IMR-90 (cell line): ENCODE results near the gene FES. TPM values are rescaled to one million over a fixed set of nuclear protein-coding genes. Genes with fewer than 3 reads are reported as not detected.

Experiments
- ATAC-seq: fragments of 200-7000 bp; cut with Tn5 transposase; 2 replicates; pipeline ENCODE4 v1.9.1; 2020; ENCODE audit warnings: low read depth, mild to moderate bottlenecking, moderate library complexity
- BruUV-seq: library from RNA; stranded (reverse); fragments of 400-500 nt; replicated peaks from 2 replicates; lab custom pipeline; 2021; lab: Mats Ljungman, UMichigan
- CTCF ChIA-PET: fragments of 300-600 bp; formaldehyde crosslinking; extraction: SDS; loops from one replicate; lab custom pipeline; 2021; ENCODE audit warnings: antibody characterized with exemption; lab: Yijun Ruan, JAX
- POLR2A ChIA-PET: fragments of 300-600 bp; sonication (Branson Sonifier 250); formaldehyde crosslinking; loops from one replicate; lab custom pipeline; 2022; ENCODE audit warnings: antibody characterized with exemption; ENCODE audit not compliant: unreplicated experiment; lab: Charles Lee
- DNase-seq: peaks from one replicate; pipeline ENCODE4 v3.0.0; 2013
- H2AFZ ChIP-seq: replicated peaks from 2 replicates; pipeline ENCODE3; 2013; ENCODE audit warnings: low read length, mild to moderate bottlenecking; ENCODE audit not compliant: poor library complexity
- H2AK5ac ChIP-seq: 2 replicates; pipeline ENCODE4 v1.6.1; 2013; ENCODE audit warnings: low read depth, low read length, inconsistent platforms
- H2AK9ac ChIP-seq: replicated peaks from 2 replicates; pipeline ENCODE3; 2013; ENCODE audit warnings: mild to moderate bottlenecking, low read depth, low read length, moderate library complexity; ENCODE audit not compliant: poor library complexity
- H2BK120ac ChIP-seq: 2 replicates; pipeline ENCODE4 v1.6.1; 2013; ENCODE audit warnings: low read depth, low read length, inconsistent platforms
- H2BK15ac ChIP-seq: 3 replicates; pipeline ENCODE4 v1.6.1; 2013; ENCODE audit warnings: low read depth, low read length, inconsistent platforms
- H2BK20ac ChIP-seq: 2 replicates; pipeline ENCODE4 v1.6.1; 2013; ENCODE audit warnings: low read depth, mild to moderate bottlenecking, inconsistent platforms, low read length, moderate library complexity
- H2BK5ac ChIP-seq: 2 replicates; pipeline ENCODE4 v1.6.1; 2013; ENCODE audit warnings: mild to moderate bottlenecking, low read depth, low read length, inconsistent platforms; ENCODE audit not compliant: poor library complexity, severe bottlenecking
- H3K14ac ChIP-seq: replicated peaks from 2 replicates; pipeline ENCODE4 v1.6.1; 2013; ENCODE audit warnings: low read depth, low read length, inconsistent platforms
- H3K18ac ChIP-seq: 2 replicates; pipeline ENCODE4 v1.6.1; 2013; ENCODE audit warnings: low read depth, low read length, control low read depth
- H3K23ac ChIP-seq: 2 replicates; pipeline ENCODE4 v1.6.1; 2013; ENCODE audit warnings: low read depth, low read length, inconsistent platforms
- H3K27ac ChIP-seq: 2 replicates; pipeline ENCODE4 v1.5.1; 2013; ENCODE audit warnings: mild to moderate bottlenecking, control low read depth, low read length; ENCODE audit not compliant: insufficient read depth
- H3K27me3 ChIP-seq: 2 replicates; pipeline ENCODE4 v1.6.1; 2013; ENCODE audit warnings: low read length; ENCODE audit not compliant: control insufficient read depth, insufficient read depth
- H3K36me3 ChIP-seq: 2 replicates; pipeline ENCODE4 v1.6.1; 2013; ENCODE audit warnings: low read length, mixed read lengths; ENCODE audit not compliant: control insufficient read depth, insufficient read depth
- H3K4ac ChIP-seq: 2 replicates; pipeline ENCODE4 v1.6.1; 2013; ENCODE audit warnings: low read depth, low read length, inconsistent platforms
- H3K4me1 ChIP-seq: 2 replicates; pipeline ENCODE4 v1.6.1; 2013; ENCODE audit warnings: low read length, mixed read lengths; ENCODE audit not compliant: control insufficient read depth, insufficient read depth
- H3K4me2 ChIP-seq: 2 replicates; pipeline ENCODE4 v1.6.1; 2013; ENCODE audit warnings: low read depth, mild to moderate bottlenecking, control low read depth, low read length, moderate library complexity
- H3K4me3 ChIP-seq: 2 replicates; pipeline ENCODE4 v1.5.1; 2013; ENCODE audit warnings: low read depth, mild to moderate bottlenecking, control low read depth, low read length, moderate library complexity; ENCODE audit not compliant: insufficient read depth
- H3K56ac ChIP-seq: 2 replicates; pipeline ENCODE4 v1.6.1; 2013; ENCODE audit warnings: low read length, inconsistent platforms; ENCODE audit not compliant: insufficient read depth; ENCODE audit errors: extremely low read depth
- H3K79me1 ChIP-seq, 2 experiments: 2 replicates each; pipeline ENCODE4 v1.6.1; 2013; ENCODE audit warnings: low read length in 2 of 2, inconsistent platforms in 1 of 2, low read depth in 1 of 2
- H3K9ac ChIP-seq: 2 replicates; pipeline ENCODE4 v1.6.1; 2013; ENCODE audit warnings: low read depth, low read length, control low read depth
- H3K9me1 ChIP-seq: 2 replicates; pipeline ENCODE4 v1.6.1; 2013; ENCODE audit warnings: low read length, inconsistent platforms; ENCODE audit not compliant: insufficient read depth
- H3K9me3 ChIP-seq: 2 replicates; pipeline ENCODE4 v1.6.1; 2013; ENCODE audit warnings: low read length; ENCODE audit not compliant: control insufficient read depth, insufficient read depth
- H4K20me1 ChIP-seq: 2 replicates; pipeline ENCODE4 v1.6.1; 2013; ENCODE audit warnings: low read length, inconsistent platforms; ENCODE audit not compliant: insufficient read depth
- H4K5ac ChIP-seq: 2 replicates; pipeline ENCODE4 v1.6.1; 2013; ENCODE audit warnings: mild to moderate bottlenecking, low read depth, low read length, control low read depth
- H4K8ac ChIP-seq, 2 experiments: 2 replicates each; pipeline ENCODE4 v1.6.1; 2013; ENCODE audit warnings: low read depth in 2 of 2, low read length in 2 of 2, control low read depth in 1 of 2, inconsistent platforms in 1 of 2
- H4K91ac ChIP-seq: 2 replicates; pipeline ENCODE4 v1.6.1; 2013; ENCODE audit warnings: low read depth, low read length, inconsistent platforms; ENCODE audit not compliant: insufficient read depth
- CEBPB ChIP-seq: IDR thresholded peaks from 2 replicates; pipeline ENCODE4 v1.6.1; 2012; ENCODE audit warnings: low read depth, low read length, improper control_type of control experiment
- CHD1 ChIP-seq: IDR thresholded peaks from 2 replicates; pipeline ENCODE4 v1.6.1; 2012; ENCODE audit warnings: low read depth, low read length, improper control_type of control experiment
- MAFK ChIP-seq: IDR thresholded peaks from 2 replicates; pipeline ENCODE4 v1.6.1; 2012; ENCODE audit warnings: low read depth, low read length, improper control_type of control experiment
- MAZ ChIP-seq: IDR thresholded peaks from 2 replicates; pipeline ENCODE4 v1.6.1; 2012; ENCODE audit warnings: low read depth, mild to moderate bottlenecking, low read length, improper control_type of control experiment, moderate library complexity, borderline replicate concordance
- MXI1 ChIP-seq: IDR thresholded peaks from 2 replicates; pipeline ENCODE4 v1.6.1; 2012; ENCODE audit warnings: low read depth, mild to moderate bottlenecking, low read length, moderate library complexity, borderline replicate concordance
- NFE2L2 ChIP-seq: fragments of 150-350 bp; IDR thresholded peaks from 2 replicates; pipeline ENCODE4 v1.6.1; 2016; ENCODE audit warnings: low read depth, mild to moderate bottlenecking, low read length
- POLR2A ChIP-seq: IDR thresholded peaks from 2 replicates; pipeline ENCODE4 v1.6.1; 2012; ENCODE audit warnings: mild to moderate bottlenecking, low read depth, low read length
- RFX5 ChIP-seq: IDR thresholded peaks from 2 replicates; pipeline ENCODE4 v1.8.0; 2012; ENCODE audit warnings: low read depth, mild to moderate bottlenecking, low read length, moderate library complexity
- SMC3 ChIP-seq: fragments of 150-350 bp; IDR thresholded peaks from 2 replicates; pipeline ENCODE4 v1.6.1; 2016; ENCODE audit warnings: low read depth, mild to moderate bottlenecking, antibody characterized with exemption, low read length, moderate library complexity
- WGBS, 2 experiments: methylation state at CpG; one replicate each; pipeline versions ENCODE4 v1.1.5 to v1.1.7; 2013; ENCODE audit warnings: missing lambda C conversion rate in 2 of 2; ENCODE audit not compliant: insufficient read length in 1 of 2; ENCODE audit errors: extremely low coverage in 2 of 2; 5-methylcytosine and 5-hydroxymethylcytosine counted together
- dilution Hi-C: fragments of 300-500 bp; cut with HindIII; formaldehyde crosslinking; loops from one replicate; pipeline ENCODE4 v1.14.3; 2018; ENCODE audit warnings: low sequenced_read_pairs; ENCODE audit not compliant: unreplicated experiment
- in situ Hi-C: fragments of 300-500 bp; cut with MboI; formaldehyde crosslinking; loops from 3 replicates; pipeline ENCODE4 v1.14.3; 2019; ENCODE audit warnings: low sequenced_read_pairs, inconsistent platforms, mixed read lengths
- intact Hi-C: fragments of 100-400 bp; cut with micrococcal nuclease; formaldehyde crosslinking; loops from 2 replicates; pipeline ENCODE4 v1.10.0; 2022
- polyA plus RNA-seq, 3 experiments: library from polyadenylated mRNA; depleted of rRNA; stranded (reverse); fragments of >200 nt; gene quantifications; 2 replicates each; pipeline ENCODE4 v1.2.3, GENCODE V29; 2012; ENCODE audit warnings: low replicate concordance in 1 of 3
- total RNA-seq: library from RNA; depleted of rRNA; stranded (reverse); fragments of >200 nt; gene quantifications from 2 replicates; pipeline ENCODE4 v1.2.3, GENCODE V29; 2012
- TF ChIP-seq, protein P1 (sequence below): fragments of 150-350 bp; IDR thresholded peaks from 2 replicates; pipeline ENCODE4 v1.6.1; 2017; ENCODE audit warnings: mild to moderate bottlenecking, antibody characterized with exemption, low read length, low read depth

The FES gene
- total and polyA plus RNA-seq, 2 of the 4 experiments (the other 2 are of a cell fraction), result 10.5 to 11.7 TPM

GRCh38 chr15:90892023-90892422, 7.7 kb downstream of the FES start:
- Histone ChIP-seq H2BK5ac (no peak overlapping the region), H4K5ac (no peak overlapping the region), H4K20me1 (no peaks in the 10 kb centered on the region), H2AFZ (no peak overlapping the region), H3K9ac (no peak overlapping the region), H2BK20ac (no peak overlapping the region), H3K79me1 (no peaks in the 10 kb centered on the region), H4K91ac (no peak overlapping the region), H3K36me3 (peaks cover 28% of the 10 kb centered on the region), H2BK120ac (no peak overlapping the region), H2AK9ac (no peak overlapping the region), H4K8ac (no peak overlapping the region), H3K4ac (no peak overlapping the region), H3K9me1 (peaks cover 3% of the 10 kb centered on the region; the same call in 1 of the 2 replicates), H3K9me3 (no peaks in the 10 kb centered on the region), H2BK15ac (no peak overlapping the region), H3K4me1 (no peaks in the 10 kb centered on the region), H3K14ac (no peak overlapping the region), H3K18ac (no peak overlapping the region), H3K56ac (no peak overlapping the region), H3K4me3 (no peak overlapping the region), H3K23ac (no peak overlapping the region), H3K27me3 (no peaks in the 10 kb centered on the region), H3K4me2 (no peak overlapping the region), H2AK5ac (no peak overlapping the region), H3K27ac (no peak overlapping the region)
- POLR2A ChIA-PET, result interaction anchor here (0.6 kb wide), 1 partner anchor 17 kb away, joined by 24 read pairs; no protein-coding TSS in a partner anchor
- BruUV-seq, result no TSS peak
- in situ Hi-C loops (loop anchor here (25.0 kb wide), 1 partner anchor 580 kb away; no protein-coding TSS in a partner anchor), dilution Hi-C loops (no loop called here), intact Hi-C loops (no loop called here)
- DNase-seq (no peak), ATAC-seq (no peak)
- TF ChIP-seq MXI1 (no peak), SMC3 (no peak), CEBPB (no peak), MAFK (no peak), MAZ (no peak), RFX5 (no peak), CHD1 (no peak), POLR2A (no peak), NFE2L2 (no peak)
- TF ChIP-seq, protein P1, sequence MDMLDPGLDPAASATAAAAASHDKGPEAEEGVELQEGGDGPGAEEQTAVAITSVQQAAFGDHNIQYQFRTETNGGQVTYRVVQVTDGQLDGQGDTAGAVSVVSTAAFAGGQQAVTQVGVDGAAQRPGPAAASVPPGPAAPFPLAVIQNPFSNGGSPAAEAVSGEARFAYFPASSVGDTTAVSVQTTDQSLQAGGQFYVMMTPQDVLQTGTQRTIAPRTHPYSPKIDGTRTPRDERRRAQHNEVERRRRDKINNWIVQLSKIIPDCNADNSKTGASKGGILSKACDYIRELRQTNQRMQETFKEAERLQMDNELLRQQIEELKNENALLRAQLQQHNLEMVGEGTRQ, result no peak
- WGBS, 2 experiments, result 93% methylated on average over 7 of the region's 11 CpGs; no CpG with 5 or more reads in 1 of the 2 experiments
- CTCF ChIA-PET, result no interaction called here
